GM12872 (cell line): Measurements from ENCODE around the gene TMEM273.

Experiments used
- TF ChIP-seq, protein P1 (sequence below): IDR thresholded peaks from 3 replicates; pipeline ENCODE4 v1.5.1; 2011; ENCODE audit warnings: low read depth, mild to moderate bottlenecking, low read length, moderate library complexity; ENCODE audit not compliant: insufficient read depth

The TMEM273 gene

DNA sequence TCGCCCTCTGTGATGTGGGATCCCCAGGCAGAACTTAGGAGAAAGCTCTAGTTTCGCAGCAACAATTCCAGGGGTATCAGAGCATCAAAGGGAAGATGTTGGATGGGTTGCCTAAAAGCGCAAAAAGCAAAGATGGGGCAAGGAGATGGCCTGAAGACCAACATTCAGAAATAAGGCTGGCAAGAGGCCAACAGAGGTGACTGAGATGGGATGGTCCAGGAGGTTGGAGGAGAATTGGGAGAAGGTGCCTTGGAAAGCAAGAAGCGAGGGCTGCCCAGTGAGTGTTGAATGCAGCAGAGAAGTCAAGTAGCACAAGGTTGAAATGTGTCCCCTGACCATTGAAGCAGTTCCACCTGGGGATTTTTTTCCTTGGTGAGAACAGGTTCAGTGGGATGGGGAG lies 38.4 kb upstream of the TMEM273 start:
- TF ChIP-seq, protein P1, sequence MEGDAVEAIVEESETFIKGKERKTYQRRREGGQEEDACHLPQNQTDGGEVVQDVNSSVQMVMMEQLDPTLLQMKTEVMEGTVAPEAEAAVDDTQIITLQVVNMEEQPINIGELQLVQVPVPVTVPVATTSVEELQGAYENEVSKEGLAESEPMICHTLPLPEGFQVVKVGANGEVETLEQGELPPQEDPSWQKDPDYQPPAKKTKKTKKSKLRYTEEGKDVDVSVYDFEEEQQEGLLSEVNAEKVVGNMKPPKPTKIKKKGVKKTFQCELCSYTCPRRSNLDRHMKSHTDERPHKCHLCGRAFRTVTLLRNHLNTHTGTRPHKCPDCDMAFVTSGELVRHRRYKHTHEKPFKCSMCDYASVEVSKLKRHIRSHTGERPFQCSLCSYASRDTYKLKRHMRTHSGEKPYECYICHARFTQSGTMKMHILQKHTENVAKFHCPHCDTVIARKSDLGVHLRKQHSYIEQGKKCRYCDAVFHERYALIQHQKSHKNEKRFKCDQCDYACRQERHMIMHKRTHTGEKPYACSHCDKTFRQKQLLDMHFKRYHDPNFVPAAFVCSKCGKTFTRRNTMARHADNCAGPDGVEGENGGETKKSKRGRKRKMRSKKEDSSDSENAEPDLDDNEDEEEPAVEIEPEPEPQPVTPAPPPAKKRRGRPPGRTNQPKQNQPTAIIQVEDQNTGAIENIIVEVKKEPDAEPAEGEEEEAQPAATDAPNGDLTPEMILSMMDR, result no peak

DNA sequence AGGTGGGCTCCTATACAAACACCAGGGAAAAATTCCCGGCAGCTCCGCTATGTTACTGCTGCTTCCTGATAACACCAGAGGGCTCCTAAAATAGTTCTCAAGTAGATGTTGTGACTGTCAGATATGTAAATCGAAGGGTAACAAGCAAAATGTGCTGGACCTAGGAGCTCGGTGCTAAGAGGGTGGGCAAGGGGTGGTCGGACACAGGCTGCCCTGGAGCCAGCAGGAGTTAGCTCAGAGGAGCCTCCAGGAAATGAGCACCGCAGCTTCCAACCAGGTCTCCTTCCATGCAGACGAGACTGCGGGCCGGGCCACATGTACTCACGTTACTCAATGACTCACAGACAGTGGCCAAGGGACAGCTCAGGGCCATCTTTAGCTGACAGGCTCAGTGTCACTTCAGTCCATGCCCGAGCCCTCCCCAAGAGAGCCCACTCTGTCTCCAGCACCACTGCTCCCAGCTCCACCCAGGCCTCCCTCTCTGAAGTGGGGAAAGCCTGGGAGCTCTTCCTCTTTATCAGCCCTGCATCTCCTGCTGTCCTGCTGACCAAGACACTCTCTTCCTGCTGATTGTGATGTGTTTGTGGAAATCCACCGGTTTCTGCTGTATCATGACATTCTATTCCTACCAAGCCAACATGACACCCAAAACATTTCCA lies 37.2 kb upstream of the TMEM273 start:
- TF ChIP-seq, protein P1, result no peak

DNA sequence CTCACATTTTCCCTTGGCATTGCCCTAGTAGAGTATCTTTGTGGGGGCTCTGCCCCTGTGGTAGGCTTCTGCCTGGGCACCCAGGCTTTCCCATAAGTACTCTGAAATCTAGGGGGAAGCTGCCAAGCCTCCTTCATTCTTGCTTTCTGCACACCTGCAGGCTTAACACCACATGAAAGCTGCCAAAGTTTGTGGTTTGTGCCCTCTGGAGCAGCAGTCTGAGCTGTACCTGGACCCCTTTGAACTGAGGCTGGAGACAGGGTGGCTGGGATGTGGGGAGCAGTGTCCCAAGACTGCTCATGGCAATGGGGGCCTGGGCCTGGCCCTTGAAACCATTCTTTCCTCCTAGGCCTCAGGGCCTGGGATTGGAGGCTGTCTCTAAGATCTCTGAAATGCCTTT lies 35.0 kb upstream of the TMEM273 start:
- TF ChIP-seq, protein P1, result no peak

DNA sequence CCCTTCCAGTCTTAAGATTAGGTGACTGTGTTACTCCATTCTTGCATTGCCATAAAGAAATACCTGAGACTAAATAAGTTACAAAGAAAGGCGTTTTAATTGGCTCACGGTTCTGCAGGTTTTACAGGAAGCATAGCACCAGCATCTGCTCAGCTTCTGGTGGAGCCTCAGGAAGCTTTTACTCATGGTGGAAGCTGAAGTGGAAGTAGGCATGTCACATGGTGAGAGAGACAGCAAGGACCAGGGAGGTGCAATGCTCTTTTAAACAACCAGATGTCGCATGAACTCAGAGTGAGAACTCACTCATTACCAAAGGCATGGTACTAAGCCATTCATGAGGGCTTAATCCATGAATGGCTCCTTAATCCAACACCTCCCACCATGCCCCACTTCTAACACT lies 34.0 kb upstream of the TMEM273 start:
- TF ChIP-seq, protein P1, result no peak

DNA sequence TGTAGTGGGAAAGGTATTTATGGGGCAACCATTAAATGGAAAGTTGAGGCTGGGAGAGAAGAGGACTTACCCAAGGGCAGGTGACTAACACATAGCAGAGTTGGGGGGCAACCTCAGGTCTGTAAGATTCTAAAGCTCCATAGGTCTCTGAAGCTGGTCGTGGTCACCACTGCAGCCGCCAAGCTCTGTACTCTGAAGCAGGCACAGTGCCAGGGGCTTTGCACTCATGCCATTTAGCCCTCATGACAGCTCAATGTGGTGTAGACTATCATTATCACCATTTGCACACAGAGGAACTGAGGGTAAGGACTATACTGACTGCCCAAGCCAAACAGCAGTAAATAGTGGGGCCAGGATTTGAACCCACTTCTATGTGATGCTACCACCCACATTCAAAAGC lies 32.5 kb upstream of the TMEM273 start:
- TF ChIP-seq, protein P1, result no peak

DNA sequence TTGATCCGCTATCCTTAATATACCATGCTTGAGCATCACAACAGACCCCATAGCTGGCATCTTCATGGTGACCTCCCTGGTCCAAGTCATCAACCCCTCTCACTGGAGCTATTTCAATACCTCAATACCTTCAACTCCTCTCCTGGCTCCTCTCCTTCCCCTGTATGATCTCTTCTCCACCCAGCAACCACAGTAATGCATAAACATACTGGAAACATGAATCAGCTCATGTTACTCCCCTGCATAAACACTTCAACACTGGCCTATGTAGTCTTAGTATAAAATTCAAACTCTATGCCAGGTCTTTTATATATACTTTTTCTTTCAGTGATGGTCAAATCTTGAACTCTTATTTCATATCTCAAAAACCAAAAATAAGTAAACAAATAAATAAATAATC lies 31.8 kb upstream of the TMEM273 start:
- TF ChIP-seq, protein P1, result no peak

DNA sequence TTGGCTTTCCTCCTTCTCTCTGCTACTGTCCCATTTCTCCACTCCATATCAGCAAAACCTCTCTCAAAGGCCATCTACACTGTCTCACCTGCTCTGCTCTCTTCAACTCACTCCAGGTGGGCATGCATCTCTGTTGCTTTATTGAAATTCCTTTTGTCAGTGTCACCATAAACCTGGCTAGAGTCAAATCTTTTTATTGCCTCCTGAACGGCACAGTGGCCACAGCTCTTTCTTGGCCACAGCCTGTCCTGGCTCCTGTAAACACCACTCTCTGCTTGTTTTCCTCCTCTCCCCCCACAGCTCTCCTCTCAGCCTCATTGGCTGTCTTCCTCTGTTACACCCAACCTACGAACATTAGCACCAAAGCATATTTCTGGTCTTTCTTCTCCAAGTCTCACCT lies 31.1 kb upstream of the TMEM273 start:
- TF ChIP-seq, protein P1, result no peak
